ENCODE data around the gene AKTIP.

- TF ChIP-seq CTCF (IDR thresholded peaks at IDR 0.05; ENCODE audit: poor library complexity, severe bottlenecking) (no peak), MXI1 (conservative IDR thresholded peaks at IDR 0.05; ENCODE audit: poor library complexity, severe bottlenecking) (no peak), POLR2AphosphoS5 (IDR thresholded peaks at IDR 0.05) (no peak), EZH2 (IDR thresholded peaks at IDR 0.05; ENCODE audit: borderline replicate concordance, insufficient read depth, low read length, poor library complexity, severe bottlenecking) (no peak), SMC3 (conservative IDR thresholded peaks at IDR 0.05; ENCODE audit: poor library complexity) (no peak), REST (IDR thresholded peaks at IDR 0.05; ENCODE audit: borderline replicate concordance) (no peak), EP300 (conservative IDR thresholded peaks at IDR 0.05; ENCODE audit: poor library complexity, severe bottlenecking) (no peak)
These were observed 31.2 kb upstream of the AKTIP start for GRCh38 chr16:53534206-53534605.

Data from neural cell (in vitro differentiated cells).